CD4-positive, alpha-beta T cell (primary cell): Measurements from ENCODE around the gene DUOX2. TPM values are rescaled to one million over a fixed set of nuclear protein-coding genes. Genes with fewer than 3 reads are reported as not detected.
"Not testable (repeated sequence)": the region's sequence is repeated elsewhere in the genome, so short reads cannot be mapped to it uniquely, and the experiment has no call there.

ENCODE experiments used
- ATAC-seq: fragments of 200-7000 bp; cut with Tn5 transposase; one replicate; pipeline ENCODE4 v1.10.0; 2022; ENCODE audit warnings: mild to moderate bottlenecking; ENCODE audit not compliant: poor library complexity
- CTCF ChIA-PET: fragments of 350-600 bp; sonication (Branson Sonifier 250); formaldehyde crosslinking; loops from one replicate; lab custom pipeline; 2021; ENCODE audit warnings: antibody characterized with exemption, inconsistent platforms; lab: Charles Lee
- POLR2A ChIA-PET: fragments of 350-600 bp; sonication (Branson Sonifier 250); formaldehyde crosslinking; loops from one replicate; lab custom pipeline; 2021; ENCODE audit warnings: antibody characterized with exemption, inconsistent platforms; lab: Charles Lee
- DNase-seq, 14 experiments: peaks; one replicate each; pipeline ENCODE4 v3.0.0-alpha.2; 2013 to 2020; ENCODE audit warnings: mixed read lengths in 2 of 14
- H3K27ac ChIP-seq, 2 donors: one replicate each; pipeline versions ENCODE4 v1.5.1 to v1.7.0; 2013; ENCODE audit warnings: low read length in 2 of 2, low read depth in 1 of 2, mild to moderate bottlenecking in 1 of 2
- H3K27me3 ChIP-seq, 2 experiments: 1 replicate in 1 of 2; 2 replicates in 1 of 2; pipeline versions ENCODE4 v1.6.1 to v1.7.0; 2013; ENCODE audit warnings: low read length in 2 of 2, control low read depth in 1 of 2, mild to moderate bottlenecking in 1 of 2, moderate library complexity in 1 of 2; ENCODE audit not compliant: insufficient read depth in 2 of 2, control insufficient read depth in 1 of 2
- H3K36me3 ChIP-seq: one replicate; pipeline ENCODE4 v1.6.1; 2013; ENCODE audit warnings: low read length, control low read depth; ENCODE audit not compliant: insufficient read depth
- H3K4me1 ChIP-seq: one replicate; pipeline ENCODE4 v1.6.1; 2013; ENCODE audit warnings: low read length, control low read depth; ENCODE audit not compliant: insufficient read depth
- H3K4me3 ChIP-seq: one replicate; pipeline ENCODE4 v1.5.1; 2013; ENCODE audit warnings: mild to moderate bottlenecking, low read length, moderate library complexity
- H3K9me3 ChIP-seq, 2 experiments: 1 replicate in 1 of 2; 2 replicates in 1 of 2; pipeline versions ENCODE4 v1.6.1 to v1.7.0; 2013; ENCODE audit warnings: low read length in 2 of 2, mild to moderate bottlenecking in 2 of 2, control low read depth in 1 of 2, moderate library complexity in 1 of 2; ENCODE audit not compliant: control insufficient read depth in 1 of 2, insufficient read depth in 1 of 2
- H3K27ac Mint-ChIP-seq: one replicate; pipeline ENCODE4 v1.8.0; 2020; ENCODE audit warnings: mixed read lengths
- H3K27me3 Mint-ChIP-seq: one replicate; pipeline ENCODE4 v1.8.0; 2021; ENCODE audit warnings: mixed read lengths
- H3K36me3 Mint-ChIP-seq: one replicate; pipeline ENCODE4 v1.8.0; 2021; ENCODE audit warnings: low read depth, mixed read lengths
- H3K4me1 Mint-ChIP-seq: one replicate; pipeline ENCODE4 v1.8.0; 2021; ENCODE audit warnings: low read depth, mixed read lengths
- H3K4me3 Mint-ChIP-seq: one replicate; pipeline ENCODE4 v1.8.0; 2020; ENCODE audit warnings: mild to moderate bottlenecking, mixed read lengths
- H3K9me3 Mint-ChIP-seq: one replicate; pipeline ENCODE4 v1.8.0; 2020; ENCODE audit warnings: mixed read lengths
- CTCF ChIP-seq: fragments of 200-600 bp; IDR thresholded peaks from one replicate; pipeline ENCODE4 v1.8.0; 2022; ENCODE audit warnings: antibody characterized with exemption, mild to moderate bottlenecking
- intact Hi-C, 2 experiments: fragments of 100-400 bp; cut with DNase I in 1 of 2; cut with micrococcal nuclease in 1 of 2; formaldehyde crosslinking; loops; one replicate each; pipeline versions ENCODE4 v1.15.1 to v1.9.0; 2023 to 2025; cut with DNase I, micrococcal nuclease
- total RNA-seq, 174 experiments: library from RNA in 2 of 174; stranded (reverse) in 2 of 174; gene quantifications; one replicate each; pipeline ENCODE4 v1.2.3 and lab custom pipeline; 2021 to 2026

The DUOX2 gene
- total RNA-seq, 2 experiments from 2014 or later, result 0.05 to 0.08 TPM

- H3K27me3 Mint-ChIP-seq, CTCF ChIA-PET, H3K9me3 ChIP-seq, H3K27ac Mint-ChIP-seq, DNase-seq, H3K36me3 ChIP-seq, H3K4me1 Mint-ChIP-seq, H3K4me1 ChIP-seq, H3K27ac ChIP-seq, H3K27me3 ChIP-seq, ATAC-seq, H3K4me3 ChIP-seq, H3K4me3 Mint-ChIP-seq, POLR2A ChIA-PET, H3K36me3 Mint-ChIP-seq, H3K9me3 Mint-ChIP-seq: not testable (repeated sequence)
- intact Hi-C loops, result loop anchor here in 1 of 2 experiments (10.0 kb wide), 1 partner anchor 251 kb away; no protein-coding TSS in a partner anchor
Observed at GRCh38 chr15:45075440-45076320, 38.3 kb downstream of the DUOX2 start.

GRCh38 chr15:45073602-45074001 lies 40.4 kb downstream of the DUOX2 start:
- H3K36me3 ChIP-seq, H3K27ac ChIP-seq, H3K4me3 Mint-ChIP-seq, ATAC-seq, H3K4me1 Mint-ChIP-seq, CTCF ChIA-PET, H3K27me3 Mint-ChIP-seq, H3K27ac Mint-ChIP-seq, DNase-seq, H3K4me3 ChIP-seq, H3K4me1 ChIP-seq, H3K9me3 ChIP-seq, POLR2A ChIA-PET, H3K27me3 ChIP-seq, H3K9me3 Mint-ChIP-seq: not testable (repeated sequence)
- intact Hi-C loops, result loop anchor here in 1 of 2 experiments (10.0 kb wide), 1 partner anchor 249 kb away; no protein-coding TSS in a partner anchor
- H3K36me3 Mint-ChIP-seq, result peaks cover 12% of the 10 kb centered on the region

GRCh38 chr15:45069942-45070360 lies 44.0 kb downstream of the DUOX2 start:
- H3K4me3 Mint-ChIP-seq, ATAC-seq, POLR2A ChIA-PET, H3K4me1 ChIP-seq, H3K9me3 ChIP-seq, H3K4me1 Mint-ChIP-seq, H3K27ac Mint-ChIP-seq, H3K27me3 Mint-ChIP-seq, DNase-seq, H3K9me3 Mint-ChIP-seq, H3K27me3 ChIP-seq, H3K27ac ChIP-seq, H3K36me3 ChIP-seq, H3K4me3 ChIP-seq, CTCF ChIA-PET: not testable (repeated sequence)
- intact Hi-C loops, result loop anchor here in 1 of 2 experiments (10.0 kb wide), 1 partner anchor 245 kb away; no protein-coding TSS in a partner anchor
- H3K36me3 Mint-ChIP-seq, result peaks cover 21% of the 10 kb centered on the region

GRCh38 chr15:45064386-45064785 lies 49.6 kb downstream of the DUOX2 start:
- no peaks in the 10 kb centered on the region for H3K9me3 ChIP-seq
- H3K36me3 Mint-ChIP-seq, result peaks cover 29% of the 10 kb centered on the region
- intact Hi-C loops, result loop anchor here in 1 of 2 experiments (5.0 kb wide), 1 partner anchor 227 kb away; no protein-coding TSS in a partner anchor
- no peaks in the 10 kb centered on the region for H3K9me3 Mint-ChIP-seq
- no peak overlapping the region for H3K27ac ChIP-seq
- H3K4me3 Mint-ChIP-seq, result no peak overlapping the region
- H3K4me1 ChIP-seq, result no peaks in the 10 kb centered on the region
- H3K36me3 ChIP-seq, result no peaks in the 10 kb centered on the region
- DNase-seq, result no peak
- ATAC-seq, result no peak
- H3K27ac Mint-ChIP-seq, result no peak overlapping the region
- no peaks in the 10 kb centered on the region for H3K27me3 Mint-ChIP-seq
- ChIA-PET POLR2A (no interaction called here), CTCF (no interaction called here)
- H3K4me1 Mint-ChIP-seq, result no peaks in the 10 kb centered on the region
- H3K27me3 ChIP-seq, result no peaks in the 10 kb centered on the region
- H3K4me3 ChIP-seq, result no peak overlapping the region
- TF ChIP-seq CTCF, result no peak

GRCh38 chr15:45062301-45062700 lies 51.7 kb downstream of the DUOX2 start:
- POLR2A ChIA-PET, DNase-seq, CTCF ChIA-PET: not testable (repeated sequence)

More at GRCh38 chr15:45062301-45062700, 51.7 kb downstream of the DUOX2 start:
- not testable (repeated sequence) for H3K4me1 ChIP-seq, H3K36me3 ChIP-seq, H3K27me3 Mint-ChIP-seq, H3K9me3 Mint-ChIP-seq, H3K27ac ChIP-seq, H3K27ac Mint-ChIP-seq, ATAC-seq, H3K4me3 Mint-ChIP-seq, H3K27me3 ChIP-seq, H3K4me3 ChIP-seq, H3K4me1 Mint-ChIP-seq, H3K9me3 ChIP-seq
- peaks cover 28% of the 10 kb centered on the region for H3K36me3 Mint-ChIP-seq
- intact Hi-C loops, result loop anchor here in 1 of 2 experiments (5.0 kb wide), 1 partner anchor 225 kb away; no protein-coding TSS in a partner anchor
